Activated naive CD4-positive, alpha-beta T cell treated with anti-CD3 and anti-CD28 coated beads, Interleukin-2, amount 50 U/mL, for 72 hours (primary cell): ENCODE results near the gene TGM6. TPM values are rescaled to one million over a fixed set of nuclear protein-coding genes. Genes with fewer than 3 reads are reported as not detected.

ENCODE experiments used
- total RNA-seq, 2 donors: library from RNA; stranded (reverse); gene quantifications; one replicate each; pipeline ENCODE4 v1.2.3, GENCODE V29; 2022

Gene TGM6
- total RNA-seq, 2 donors from 2014 or later, result not detected

Other genes starting within 250 kb of the TGM6 start
- gene TGM3, start 84.9 kb upstream of the TGM6 start, total RNA-seq, result under 1 TPM in 1 of 2 donors, not detected in 1; 0.16 TPM
- 100 to 1,000 TPM; 384 to 461 TPM for gene SNRPB, start 89.9 kb downstream of the TGM6 start, total RNA-seq
- gene ZNF343, start 128.0 kb downstream of the TGM6 start, total RNA-seq, result 10 to 100 TPM in 1 of 2 donors, 1 to 10 TPM in 1; 7.7 to 13.7 TPM
- not detected for gene TMC2, start 155.7 kb downstream of the TGM6 start, total RNA-seq